HG02938 (cell line): ENCODE results near the gene RARS1.

Experiments
- ATAC-seq: cut with Tn5 transposase; IDR thresholded peaks from one replicate; pipeline ENCODE4 v1.9.1; 2021; ENCODE audit warnings: mild to moderate bottlenecking, moderate library complexity; ENCODE audit not compliant: unreplicated experiment

The RARS1 gene

DNA sequence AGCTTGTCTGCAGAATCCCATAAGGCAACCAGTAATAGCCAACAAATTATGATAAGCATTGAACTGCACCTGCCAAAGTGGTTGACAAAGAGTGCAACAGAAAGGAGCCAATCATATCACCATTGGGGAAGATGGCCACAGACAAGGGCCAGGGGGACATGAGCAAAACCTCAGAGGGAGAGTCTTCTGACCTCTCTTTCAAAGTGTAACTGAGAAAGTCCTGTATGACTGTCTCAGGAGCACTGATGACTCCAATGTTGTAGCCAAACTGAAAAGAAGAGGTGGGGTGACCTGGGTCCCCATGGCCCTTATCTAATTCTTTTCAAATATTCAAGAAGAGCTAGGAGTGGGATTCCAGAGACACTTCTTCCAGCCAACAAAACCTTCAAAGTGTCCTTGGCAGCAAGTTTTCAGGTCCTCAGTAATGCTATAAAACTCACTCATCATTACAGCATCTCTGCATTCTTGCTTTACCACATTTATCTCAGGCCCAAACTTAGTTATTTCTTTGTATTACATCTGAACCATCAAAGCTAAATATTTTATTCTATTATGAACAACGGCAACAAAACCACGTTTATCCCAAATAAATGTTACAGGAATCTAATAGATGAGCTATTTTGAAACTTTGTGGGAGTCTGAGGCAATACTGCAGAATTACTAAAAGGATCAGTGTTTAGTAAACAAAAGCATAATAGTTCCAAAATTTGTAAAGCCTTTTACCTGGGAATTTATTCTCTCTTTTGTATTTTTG is 67.3 kb downstream of the RARS1 start:
- no peak for ATAC-seq

DNA sequence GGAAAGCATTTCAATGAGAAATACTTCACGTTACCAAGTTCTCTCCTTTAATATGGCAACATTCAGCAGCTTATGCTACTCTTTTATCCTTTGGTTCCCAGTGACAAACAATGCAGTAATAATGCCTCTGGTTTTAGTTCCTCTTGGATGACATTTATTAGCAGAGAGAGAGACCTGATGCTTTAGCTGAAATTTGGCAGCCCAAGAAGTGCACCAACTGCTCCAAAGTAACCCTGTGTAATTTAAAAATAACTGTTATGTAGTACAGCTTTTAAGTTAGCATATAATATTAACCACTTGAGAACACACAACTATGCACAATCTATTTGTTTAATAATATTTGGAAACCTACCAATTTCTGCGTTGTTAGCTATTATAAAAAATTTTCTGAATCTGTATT is 71.1 kb downstream of the RARS1 start:
- ATAC-seq, result no peak

DNA sequence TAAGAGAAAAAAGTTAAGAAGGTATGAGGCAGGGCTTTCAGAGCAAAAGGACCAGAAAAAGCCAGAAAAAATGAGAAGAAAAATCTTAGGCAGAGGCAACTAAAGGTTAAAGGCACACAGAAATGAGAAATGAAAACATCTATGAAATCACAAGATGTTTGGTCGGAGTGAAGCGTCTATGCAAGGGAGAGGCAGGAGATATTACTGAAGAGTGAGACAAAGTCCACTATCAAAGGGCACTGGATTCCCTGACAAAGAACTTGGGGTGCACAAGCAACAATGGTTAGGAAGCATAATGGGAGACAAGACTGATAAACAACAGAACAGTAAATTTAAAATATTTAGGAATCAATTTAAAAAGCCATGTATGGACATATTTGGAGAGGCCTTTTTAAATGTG is 76.0 kb downstream of the RARS1 start:
- no peak for ATAC-seq

DNA sequence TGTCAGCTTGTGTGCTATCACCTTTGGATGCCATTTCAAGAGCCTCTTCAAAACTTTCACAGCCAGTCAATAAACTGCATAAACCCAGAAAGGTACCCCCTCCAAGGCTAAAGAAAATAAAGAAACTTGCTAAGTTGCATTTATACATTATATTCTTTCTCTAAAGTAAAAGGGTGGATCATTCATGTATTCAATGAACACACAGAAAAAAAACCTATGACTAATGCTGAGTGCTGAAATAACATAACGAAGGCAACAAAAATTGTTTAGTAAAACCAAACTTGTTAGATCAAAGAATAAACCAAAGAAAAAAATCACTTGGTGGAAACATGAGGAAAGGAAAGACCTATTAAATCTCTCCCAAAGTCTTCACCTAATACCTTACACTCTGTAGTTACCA is 77.7 kb downstream of the RARS1 start:
- no peak for ATAC-seq

- no peak for ATAC-seq
Measured at GRCh38 chr5:168568738-168569137, 82.5 kb downstream of the RARS1 start.
